Spinal cord (tissue), 10 donors: Measurements from ENCODE around the gene ARHGAP5. TPM values are rescaled to one million over a fixed set of nuclear protein-coding genes. Genes with fewer than 3 reads are reported as not detected.

Experiments
- DNase-seq, 6 donors: peaks; one replicate each; pipeline versions ENCODE4 v3.0.0 to v3.0.0-alpha.2; 2013 to 2015; ENCODE audit warnings: low spot score in 6 of 6, low read depth in 4 of 6
- H3K27ac ChIP-seq: one replicate; pipeline ENCODE4 v1.5.1; 2013; ENCODE audit warnings: low read depth, low read length, control low read depth
- H3K27me3 ChIP-seq: one replicate; pipeline ENCODE4 v1.6.1; 2013; ENCODE audit warnings: low read length; ENCODE audit not compliant: control insufficient read depth, insufficient read depth
- H3K36me3 ChIP-seq: one replicate; pipeline ENCODE4 v1.6.1; 2013; ENCODE audit warnings: low read length; ENCODE audit not compliant: control insufficient read depth, insufficient read depth
- H3K4me1 ChIP-seq: one replicate; pipeline ENCODE4 v1.6.1; 2013; ENCODE audit warnings: low read length; ENCODE audit not compliant: control insufficient read depth, insufficient read depth
- H3K4me3 ChIP-seq: one replicate; pipeline ENCODE4 v1.5.1; 2013; ENCODE audit warnings: low read depth, low read length, control low read depth
- H3K9me3 ChIP-seq: one replicate; pipeline ENCODE4 v1.6.1; 2013; ENCODE audit warnings: low read length; ENCODE audit not compliant: control insufficient read depth, insufficient read depth
- WGBS: methylation state at CpG from one replicate; pipeline ENCODE4 v1.1.5; 2013; ENCODE audit warnings: missing lambda C conversion rate; ENCODE audit not compliant: insufficient coverage; 5-methylcytosine and 5-hydroxymethylcytosine counted together
- polyA plus RNA-seq, 2 donors: library from polyadenylated mRNA; unstranded; fragments of 120-200 nt; gene quantifications; one replicate each; pipeline ENCODE4 v1.2.1, GENCODE V29; 2013; ENCODE audit not compliant: insufficient read length in 2 of 2
- total RNA-seq, 2 donors: library from RNA; depleted of rRNA in 1 of 2; stranded (reverse); fragments of 120-200 nt in 1 of 2; fragments of >200 nt in 1 of 2; gene quantifications; one replicate each; pipeline versions ENCODE4 v1.2.3 to v1.2.4, GENCODE V29; 2013 to 2014
- donor health status: healthy.

Gene ARHGAP5
- total and polyA plus RNA-seq, 4 donors, result 60.2 to 306 (median 149) TPM

DNA sequence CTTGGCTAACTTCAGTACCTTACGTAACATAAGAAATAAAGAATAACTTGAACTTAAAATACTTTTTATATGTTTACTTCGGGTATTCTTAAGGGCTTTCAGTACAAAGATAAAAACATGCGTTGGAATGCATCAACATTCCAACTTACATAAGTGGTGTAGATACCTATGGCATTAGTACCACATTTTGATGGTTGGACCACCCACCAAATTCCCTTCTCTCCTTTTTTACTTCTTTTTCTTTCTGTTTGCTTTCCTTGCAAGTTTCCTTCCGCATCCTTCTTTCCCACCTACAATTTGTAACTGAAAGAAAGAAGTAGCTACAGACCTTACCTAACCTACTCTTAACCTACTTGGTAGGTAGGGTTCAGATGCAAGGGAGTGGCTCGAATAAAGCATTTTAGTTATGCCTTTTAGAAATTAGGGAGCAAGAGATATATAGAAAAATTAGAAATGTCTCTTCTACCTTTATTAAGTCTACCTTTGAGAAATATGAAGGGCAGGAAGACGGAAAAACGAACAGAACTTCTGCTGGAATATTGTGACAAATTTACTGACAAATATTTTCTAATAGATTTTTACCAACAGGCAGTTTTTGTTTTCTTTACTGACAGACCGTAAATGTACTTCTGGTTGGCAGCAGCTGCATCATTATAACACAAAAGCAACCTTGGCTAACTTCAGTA lies 2.1 kb upstream of the ARHGAP5 start:
- no peaks in the 10 kb centered on the region for H3K9me3 ChIP-seq
- H3K4me1 ChIP-seq, result peaks cover 4% of the 10 kb centered on the region
- H3K27me3 ChIP-seq, result no peaks in the 10 kb centered on the region
- no peak for DNase-seq
- H3K4me3 ChIP-seq, result peak overlapping the region; percentile 91
- H3K27ac ChIP-seq, result peak overlapping the region; percentile 99
- no peaks in the 10 kb centered on the region for H3K36me3 ChIP-seq
- WGBS, result no CpG with 5 or more reads among the region's 8 CpGs

DNA sequence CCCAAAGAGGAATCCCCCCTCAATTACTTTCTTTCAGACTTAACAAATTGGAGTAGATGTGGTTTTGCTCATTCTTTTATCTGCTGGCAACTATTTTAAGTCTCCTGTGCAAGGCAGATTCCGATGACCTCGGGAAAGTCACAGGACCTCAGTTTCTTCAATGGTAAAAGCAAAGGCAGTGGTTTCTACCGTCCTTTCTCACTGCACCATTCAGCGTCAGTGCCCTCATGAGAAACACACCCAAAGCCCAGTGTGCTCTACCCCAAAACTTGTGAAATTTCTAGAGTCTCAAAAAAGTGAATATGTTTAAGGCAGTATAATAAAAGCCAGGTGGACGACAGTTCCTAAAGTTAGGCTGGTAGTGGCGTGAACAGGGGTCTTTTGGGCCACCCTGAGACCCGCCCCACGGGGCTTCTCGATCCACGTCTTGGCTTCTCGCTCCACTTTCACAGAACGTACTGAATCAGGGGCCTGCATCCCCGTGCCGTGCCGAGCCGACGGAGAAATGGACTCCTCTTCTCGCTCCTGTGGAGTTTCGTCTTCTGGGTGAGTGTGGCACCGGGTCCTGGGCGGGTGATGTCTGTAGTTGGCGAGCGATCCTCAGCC lies 1.3 kb upstream of the ARHGAP5 start:
- Histone ChIP-seq H3K27me3 (no peaks in the 10 kb centered on the region), H3K4me3 (peak overlapping the region; percentile 91)
- peak in 5 of 6 donors; percentile 5 to 62 (median 30) for DNase-seq

DNA sequence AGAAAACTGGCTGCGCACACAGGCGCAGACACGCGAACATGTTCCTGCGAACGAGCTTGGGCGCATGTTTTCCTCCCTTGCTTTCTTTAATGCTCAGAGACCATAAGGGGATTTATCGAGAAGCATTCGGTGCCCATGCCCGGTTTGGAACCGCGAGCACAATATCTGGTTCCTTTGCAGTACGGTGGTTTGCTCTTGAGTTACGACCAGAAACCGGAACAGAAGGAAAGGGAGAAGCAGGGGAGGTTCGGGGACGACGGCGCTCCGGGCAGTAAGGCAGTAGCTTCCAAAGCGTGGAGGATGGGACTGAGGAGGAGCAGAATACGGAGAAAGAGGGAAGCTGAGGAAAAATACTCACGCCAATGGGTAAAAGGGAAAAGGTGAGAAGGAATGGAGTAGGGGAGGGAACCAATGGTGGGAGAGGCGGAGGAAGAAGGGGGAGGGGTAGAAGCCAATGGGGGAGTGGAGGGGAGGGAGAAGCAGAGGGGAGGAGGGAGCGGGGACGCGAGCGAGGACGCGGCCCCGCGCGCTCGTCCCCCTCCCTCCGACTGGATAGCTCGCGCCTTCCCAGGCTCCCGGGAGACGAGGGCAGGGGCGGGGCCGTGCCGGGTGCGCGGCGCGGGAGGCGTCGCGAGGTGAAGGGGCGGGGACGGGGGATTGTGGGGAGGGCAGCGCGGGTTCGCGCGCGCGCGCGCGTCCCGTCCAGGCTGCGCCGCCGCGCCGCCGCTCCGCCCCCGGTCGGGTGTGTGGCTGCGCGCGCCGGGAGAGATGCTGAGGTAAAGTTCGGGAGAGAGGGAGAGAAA lies 625 bp upstream of the ARHGAP5 start:
- WGBS, result under 1% methylated on average over 75 of the region's 76 CpGs
- H3K9me3 ChIP-seq, result no peaks in the 10 kb centered on the region
- H3K27ac ChIP-seq, result peak overlapping the region; percentile 99
- peaks cover 4% of the 10 kb centered on the region for H3K4me1 ChIP-seq
- DNase-seq, result peak; percentile 93 to 99 (median 95)
- peak overlapping the region; percentile 94 for H3K4me3 ChIP-seq
- no peaks in the 10 kb centered on the region for H3K36me3 ChIP-seq
- no peaks in the 10 kb centered on the region for H3K27me3 ChIP-seq

More for the DNA sequence above, 1.3 kb upstream of the ARHGAP5 start:
- Histone ChIP-seq H3K4me1 (peaks cover 4% of the 10 kb centered on the region), H3K36me3 (no peaks in the 10 kb centered on the region), H3K9me3 (no peaks in the 10 kb centered on the region), H3K27ac (peak overlapping the region; percentile 99)
- under 1% methylated on average over 21 of the region's 23 CpGs for WGBS

DNA sequence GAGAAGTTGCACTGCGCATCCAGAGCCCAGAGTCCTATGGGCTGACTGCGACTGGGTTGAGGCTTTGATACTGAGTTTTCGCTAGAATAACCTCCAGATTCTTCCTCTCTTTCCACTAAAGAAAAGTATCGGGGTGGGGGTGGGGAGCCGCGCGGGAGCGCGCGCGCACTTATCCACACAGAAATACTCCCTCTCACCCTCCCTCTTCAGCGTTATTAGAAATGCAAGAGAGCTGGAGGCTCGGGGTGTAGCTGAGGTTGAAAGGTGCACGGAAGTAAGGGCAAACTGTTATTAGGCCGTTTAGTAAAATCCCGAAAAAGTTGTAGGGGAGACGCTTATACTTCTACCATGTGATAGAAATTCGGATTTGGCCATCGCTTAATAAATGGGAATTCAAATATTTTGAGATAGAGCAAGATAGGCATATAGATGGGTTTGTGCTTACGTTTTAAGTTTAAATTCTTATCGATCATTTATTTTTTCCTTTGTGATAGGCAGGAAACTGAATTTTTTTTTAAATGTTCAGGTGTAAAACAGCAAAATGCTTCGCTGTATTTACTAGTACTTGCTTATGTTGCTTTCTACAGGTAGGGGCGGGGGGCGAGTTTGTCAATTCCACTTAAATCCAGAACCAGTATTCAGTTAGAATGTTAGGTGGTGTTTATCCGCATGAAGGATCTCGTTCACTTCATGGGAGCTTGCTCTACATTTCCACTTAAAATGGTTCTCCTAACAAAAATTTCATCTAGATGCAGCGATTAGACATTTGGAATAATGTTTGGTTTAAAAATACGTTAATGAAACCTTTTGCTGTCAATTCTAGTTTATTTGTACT lies 1.1 kb downstream of the ARHGAP5 start:
- 0% methylated on average over 3 of the region's 28 CpGs for WGBS
- H3K27me3 ChIP-seq, result no peaks in the 10 kb centered on the region
- H3K4me3 ChIP-seq, result peak overlapping the region; percentile 94
- no peaks in the 10 kb centered on the region for H3K36me3 ChIP-seq
- peak overlapping the region; percentile 99 for H3K27ac ChIP-seq
- H3K4me1 ChIP-seq, result peaks cover 8% of the 10 kb centered on the region
- DNase-seq, result peak; percentile 36 to 84 (median 60)
- H3K9me3 ChIP-seq, result no peaks in the 10 kb centered on the region

DNA sequence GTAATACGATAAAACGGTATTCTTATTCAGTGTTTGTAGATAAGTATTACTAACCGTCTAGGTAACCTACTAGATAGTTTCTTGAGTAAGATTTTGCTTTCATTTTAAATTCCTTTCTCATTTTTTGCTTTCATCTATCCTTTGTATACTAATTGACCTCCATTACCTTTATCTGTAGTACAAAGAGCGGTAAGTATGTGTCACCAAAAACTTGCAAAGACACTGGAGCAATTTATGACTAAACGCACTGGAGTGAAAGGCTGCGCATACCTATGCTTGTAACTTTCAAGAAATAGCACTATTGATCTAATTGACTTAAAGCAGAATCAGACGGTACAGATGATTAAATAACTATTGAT lies 1.7 kb downstream of the ARHGAP5 start:
- no CpG with 5 or more reads among the region's 7 CpGs for WGBS
- no peaks in the 10 kb centered on the region for H3K36me3 ChIP-seq
- H3K4me1 ChIP-seq, result peaks cover 8% of the 10 kb centered on the region
- DNase-seq, result peak in 1 of 6 donors; percentile 10
- peak overlapping the region; percentile 99 for H3K27ac ChIP-seq
- no peaks in the 10 kb centered on the region for H3K27me3 ChIP-seq
- peak overlapping the region; percentile 94 for H3K4me3 ChIP-seq
- no peaks in the 10 kb centered on the region for H3K9me3 ChIP-seq

DNA sequence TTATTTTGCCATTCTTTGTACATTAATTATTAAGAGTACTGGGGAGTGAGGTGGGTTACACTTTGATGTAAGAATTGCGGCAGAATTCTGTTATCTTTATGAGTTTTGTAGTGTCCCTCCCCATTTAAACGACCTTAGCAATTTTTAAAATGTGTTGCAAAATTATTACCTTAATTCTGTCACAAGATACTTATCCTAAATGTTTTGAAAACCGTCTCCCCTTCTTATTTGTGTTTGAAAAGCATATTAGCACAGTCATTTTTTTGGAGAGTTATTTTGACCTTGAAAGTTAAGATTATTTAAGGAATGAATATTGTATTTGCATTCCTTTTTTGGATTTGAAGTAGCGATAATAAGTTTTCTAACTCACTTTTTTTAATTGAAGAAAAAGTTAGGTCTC lies 2.2 kb downstream of the ARHGAP5 start:
- Histone ChIP-seq H3K4me3 (peak overlapping the region; percentile 94), H3K4me1 (peaks cover 8% of the 10 kb centered on the region), H3K36me3 (no peaks in the 10 kb centered on the region), H3K27ac (no peak overlapping the region), H3K9me3 (no peaks in the 10 kb centered on the region), H3K27me3 (no peaks in the 10 kb centered on the region)
- no CpG with 5 or more reads among the region's 4 CpGs for whole genome bisulfite sequencing
- DNase-seq, result no peak

- H3K27ac ChIP-seq, result no peak overlapping the region
- no peaks in the 10 kb centered on the region for H3K27me3 ChIP-seq
- H3K9me3 ChIP-seq, result no peaks in the 10 kb centered on the region
- WGBS, result no CpG with 5 or more reads among the region's 1 CpG
- no peak overlapping the region for H3K4me3 ChIP-seq
- H3K4me1 ChIP-seq, result peaks cover 8% of the 10 kb centered on the region
- H3K36me3 ChIP-seq, result no peaks in the 10 kb centered on the region
- DNase-seq, result no peak
These were observed 3.0 kb downstream of the ARHGAP5 start for GRCh38 chr14:32080001-32080510.

- Histone ChIP-seq H3K4me1 (peaks cover 3% of the 10 kb centered on the region), H3K4me3 (no peak overlapping the region), H3K27me3 (no peaks in the 10 kb centered on the region), H3K36me3 (no peaks in the 10 kb centered on the region), H3K27ac (no peak overlapping the region), H3K9me3 (no peaks in the 10 kb centered on the region)
- DNase-seq, result no peak
- WGBS, result no CpG with 5 or more reads among the region's 7 CpGs
These were observed 4.8 kb downstream of the ARHGAP5 start for GRCh38 chr14:32081901-32082300.

GRCh38 chr14:32083315-32083624 lies 6.2 kb downstream of the ARHGAP5 start:
- Histone ChIP-seq H3K9me3 (no peaks in the 10 kb centered on the region), H3K27ac (no peak overlapping the region), H3K36me3 (no peaks in the 10 kb centered on the region), H3K27me3 (no peaks in the 10 kb centered on the region), H3K4me3 (no peak overlapping the region), H3K4me1 (peaks cover 3% of the 10 kb centered on the region)
- DNase-seq, result no peak
